H1 (cell line): ENCODE measurements around the gene MRPL34. TPM values are rescaled to one million over a fixed set of nuclear protein-coding genes. Genes with fewer than 3 reads are reported as not detected.

ENCODE experiments used
- ASH2L ChIP-seq: fragments of 200-600, 300-600 bp; sonication (generic); IDR thresholded peaks from one replicate; pipeline ENCODE4 v1.7.1; 2017; ENCODE audit warnings: low read length
- CHD2 ChIP-seq: IDR thresholded peaks from 2 replicates; pipeline ENCODE4 v1.6.1; 2012; ENCODE audit warnings: low read length, improper control_type of control experiment
- CTCF ChIP-seq, 3 experiments: IDR thresholded peaks; 1 replicate in 2 of 3; 2 replicates in 1 of 3; pipeline versions ENCODE4 v1.5.1 to v1.6.1; 2011; ENCODE audit warnings: low read length in 3 of 3, mild to moderate bottlenecking in 3 of 3, inconsistent platforms in 2 of 3, low read depth in 1 of 3, moderate library complexity in 1 of 3; ENCODE audit not compliant: insufficient read depth in 1 of 3; ENCODE audit errors: control extremely low read depth in 1 of 3
- EZH2 ChIP-seq: fragments of 200-600 bp; sonication (generic); IDR thresholded peaks from 2 replicates; pipeline ENCODE4 v1.7.1; 2012; ENCODE audit warnings: low read depth, mild to moderate bottlenecking, moderate library complexity, low read length, inconsistent platforms; ENCODE audit not compliant: severe bottlenecking
- GABPA ChIP-seq: IDR thresholded peaks from 2 replicates; pipeline ENCODE4 v1.6.1; 2011; ENCODE audit warnings: mild to moderate bottlenecking, low read length, moderate library complexity, borderline replicate concordance; ENCODE audit not compliant: insufficient read depth
- GTF2F1 ChIP-seq: IDR thresholded peaks from 2 replicates; pipeline ENCODE4 v1.6.1; 2012; ENCODE audit warnings: low read depth, low read length, improper control_type of control experiment, borderline replicate concordance
- HDAC6 ChIP-seq: IDR thresholded peaks from one replicate; pipeline ENCODE4 v1.7.1; 2012; ENCODE audit warnings: low read depth, mild to moderate bottlenecking, inconsistent platforms, low read length, moderate library complexity
- SP4 ChIP-seq: IDR thresholded peaks from 2 replicates; pipeline ENCODE4 v1.6.1; 2012; ENCODE audit warnings: low read length, inconsistent platforms
- polyA plus RNA-seq, 7 experiments: library from polyadenylated mRNA; depleted of rRNA in 3 of 7; stranded (reverse) in 5 of 7; unstranded in 2 of 7; fragments of >200 nt in 5 of 7; fragments of 200-250 nt in 2 of 7; gene quantifications; 1 replicate in 5 of 7; 2 replicates in 1 of 7; 4 replicates in 1 of 7; pipeline versions ENCODE4 v1.2.1 to v1.2.3, GENCODE V29; 2011 to 2013; ENCODE audit warnings: missing spikeins in 2 of 7, mixed read lengths in 2 of 7
- total RNA-seq: library from RNA; stranded (reverse); fragmentation: NEBNext Ultra II Directional; extraction: Animal tissue kit (Norgen Biotek cat#: 25700); gene quantifications from 2 replicates; pipeline ENCODE4 v1.2.1, GENCODE V29; 2021

Gene MRPL34
- total and polyA plus RNA-seq, 2 of the 8 experiments (the other 6 are each of a cell fraction or from before 2014, with no cell fraction given) = 91.9 to 99.6 TPM

DNA sequence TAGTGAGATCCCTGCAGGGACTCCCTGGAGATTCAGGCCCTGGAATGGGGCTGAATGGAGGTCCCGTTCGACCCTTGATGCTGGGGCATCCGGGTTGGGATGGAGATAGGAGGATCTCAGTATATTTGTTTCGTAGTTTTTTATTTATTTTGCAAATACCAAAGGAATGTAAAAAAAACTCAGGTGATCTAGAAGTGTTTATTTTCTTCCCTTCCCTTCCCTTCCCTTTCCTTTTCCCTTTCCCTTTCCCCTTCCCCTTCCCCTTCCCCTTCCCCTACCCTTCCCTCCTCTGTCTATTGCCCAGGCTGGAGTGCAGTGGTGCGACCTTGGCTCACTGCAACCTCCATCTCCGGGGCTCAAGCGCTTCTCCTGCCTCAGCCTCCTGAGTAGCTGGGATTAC is 36.2 kb downstream of the MRPL34 start (continued):
- no peak for TF ChIP-seq CTCF (IDR thresholded peaks at IDR 0.05; ENCODE audit: control extremely low read depth in 1 of 3, insufficient read depth in 1 of 3, low read depth in 1 of 3, low read length in 3 of 3)
- TF ChIP-seq ASH2L = no peak
- no peak for TF ChIP-seq GABPA
- TF ChIP-seq GTF2F1 = no peak
- TF ChIP-seq SP4 = no peak
- no peak for TF ChIP-seq HDAC6
- no peak for TF ChIP-seq EZH2
- TF ChIP-seq CHD2 = no peak
- TF ChIP-seq, all 59 proteins: peak for 0
